Astrocyte of the spinal cord (primary cell): Measurements from ENCODE around the gene PCGF5.
A peak's percentile ranks its signal among the peaks of the same experiment; 100 is the strongest.

Source experiments
- DNase-seq: peaks from one replicate; pipeline ENCODE4 v3.0.0; 2011; ENCODE audit warnings: low read depth, low spot score
- H3K4me3 ChIP-seq: 2 replicates; pipeline ENCODE4 v1.5.1; 2011; ENCODE audit warnings: low read depth, mild to moderate bottlenecking, low read length, moderate library complexity
- in situ Hi-C: cut with HindIII; loops from 2 replicates; pipeline ENCODE4 v1.10.0; 2017; ENCODE audit warnings: low sequenced_read_pairs
- TF ChIP-seq, protein P1 (sequence below): IDR thresholded peaks from 2 replicates; pipeline ENCODE4 v1.5.1; 2012; ENCODE audit warnings: low read depth, mild to moderate bottlenecking, low read length, inconsistent platforms

The PCGF5 gene

DNA sequence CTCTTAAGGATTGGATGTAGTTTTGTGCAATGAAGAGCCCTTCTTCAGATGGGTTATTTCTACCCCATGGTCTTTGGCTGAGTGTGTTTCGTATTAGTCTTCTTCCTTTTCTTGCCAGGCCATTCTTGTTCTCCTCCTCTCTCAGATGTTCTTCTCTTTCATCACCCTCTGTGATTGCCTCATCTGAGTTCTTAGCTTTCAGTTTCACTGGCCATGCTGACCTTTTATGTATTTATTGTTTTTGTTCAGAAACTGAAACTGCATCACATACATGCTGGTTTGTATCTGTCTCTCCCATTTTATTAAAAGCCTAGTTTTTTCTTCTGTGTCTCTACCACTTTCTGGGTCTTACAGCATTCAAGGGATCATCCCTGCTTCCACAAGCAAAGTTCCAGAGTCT, 21.7 kb upstream of the PCGF5 start:
- in situ Hi-C loops: no loop called here
- no peak overlapping the region for H3K4me3 ChIP-seq
- DNase-seq: peak; percentile 81
- TF ChIP-seq, protein P1, sequence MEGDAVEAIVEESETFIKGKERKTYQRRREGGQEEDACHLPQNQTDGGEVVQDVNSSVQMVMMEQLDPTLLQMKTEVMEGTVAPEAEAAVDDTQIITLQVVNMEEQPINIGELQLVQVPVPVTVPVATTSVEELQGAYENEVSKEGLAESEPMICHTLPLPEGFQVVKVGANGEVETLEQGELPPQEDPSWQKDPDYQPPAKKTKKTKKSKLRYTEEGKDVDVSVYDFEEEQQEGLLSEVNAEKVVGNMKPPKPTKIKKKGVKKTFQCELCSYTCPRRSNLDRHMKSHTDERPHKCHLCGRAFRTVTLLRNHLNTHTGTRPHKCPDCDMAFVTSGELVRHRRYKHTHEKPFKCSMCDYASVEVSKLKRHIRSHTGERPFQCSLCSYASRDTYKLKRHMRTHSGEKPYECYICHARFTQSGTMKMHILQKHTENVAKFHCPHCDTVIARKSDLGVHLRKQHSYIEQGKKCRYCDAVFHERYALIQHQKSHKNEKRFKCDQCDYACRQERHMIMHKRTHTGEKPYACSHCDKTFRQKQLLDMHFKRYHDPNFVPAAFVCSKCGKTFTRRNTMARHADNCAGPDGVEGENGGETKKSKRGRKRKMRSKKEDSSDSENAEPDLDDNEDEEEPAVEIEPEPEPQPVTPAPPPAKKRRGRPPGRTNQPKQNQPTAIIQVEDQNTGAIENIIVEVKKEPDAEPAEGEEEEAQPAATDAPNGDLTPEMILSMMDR: no peak

DNA sequence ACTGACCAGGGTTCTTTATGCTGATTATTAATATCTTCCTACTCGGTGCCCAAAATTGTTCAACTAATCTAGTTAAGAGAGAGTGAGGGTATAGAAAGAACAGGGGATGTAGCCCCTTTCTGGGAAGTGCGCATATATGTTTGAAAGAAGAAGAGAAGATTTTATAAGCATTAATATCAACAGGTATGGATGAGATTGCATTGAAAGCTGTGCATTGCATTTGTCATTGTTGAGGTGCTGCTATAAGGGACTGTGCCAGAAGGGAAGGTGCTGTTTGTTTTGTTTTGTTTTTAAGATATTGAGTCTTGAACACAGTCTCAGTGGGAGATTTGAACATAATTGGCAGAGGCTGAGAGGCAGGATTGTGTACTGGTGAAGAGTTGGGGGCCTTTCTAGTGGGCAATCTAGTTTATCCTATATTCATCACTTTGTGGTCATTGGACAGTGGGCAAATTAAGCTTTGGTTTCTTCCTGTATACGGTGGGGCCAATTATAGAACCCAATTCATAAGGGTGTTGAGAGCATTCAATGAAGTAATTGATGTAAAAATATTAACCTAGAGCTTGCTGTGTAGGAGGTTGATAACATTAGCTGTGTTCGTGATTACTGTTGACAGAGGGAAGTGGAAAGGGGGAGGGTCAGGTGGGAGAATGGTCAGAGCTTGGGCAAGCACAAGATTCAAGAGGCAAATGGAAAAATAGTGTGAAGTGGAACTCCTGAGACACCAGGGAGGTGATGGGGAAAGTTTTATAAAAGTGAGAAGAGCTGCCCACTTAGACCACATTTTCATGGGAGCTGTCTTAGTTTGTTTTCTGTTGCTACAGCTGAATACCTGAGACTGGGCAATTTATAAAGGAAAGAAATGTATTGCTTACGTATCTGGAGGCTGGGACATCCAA, 19.9 kb upstream of the PCGF5 start:
- no peak overlapping the region for H3K4me3 ChIP-seq
- no peak for DNase-seq
- in situ Hi-C loops: no loop called here
- TF ChIP-seq, protein P1: no peak

DNA sequence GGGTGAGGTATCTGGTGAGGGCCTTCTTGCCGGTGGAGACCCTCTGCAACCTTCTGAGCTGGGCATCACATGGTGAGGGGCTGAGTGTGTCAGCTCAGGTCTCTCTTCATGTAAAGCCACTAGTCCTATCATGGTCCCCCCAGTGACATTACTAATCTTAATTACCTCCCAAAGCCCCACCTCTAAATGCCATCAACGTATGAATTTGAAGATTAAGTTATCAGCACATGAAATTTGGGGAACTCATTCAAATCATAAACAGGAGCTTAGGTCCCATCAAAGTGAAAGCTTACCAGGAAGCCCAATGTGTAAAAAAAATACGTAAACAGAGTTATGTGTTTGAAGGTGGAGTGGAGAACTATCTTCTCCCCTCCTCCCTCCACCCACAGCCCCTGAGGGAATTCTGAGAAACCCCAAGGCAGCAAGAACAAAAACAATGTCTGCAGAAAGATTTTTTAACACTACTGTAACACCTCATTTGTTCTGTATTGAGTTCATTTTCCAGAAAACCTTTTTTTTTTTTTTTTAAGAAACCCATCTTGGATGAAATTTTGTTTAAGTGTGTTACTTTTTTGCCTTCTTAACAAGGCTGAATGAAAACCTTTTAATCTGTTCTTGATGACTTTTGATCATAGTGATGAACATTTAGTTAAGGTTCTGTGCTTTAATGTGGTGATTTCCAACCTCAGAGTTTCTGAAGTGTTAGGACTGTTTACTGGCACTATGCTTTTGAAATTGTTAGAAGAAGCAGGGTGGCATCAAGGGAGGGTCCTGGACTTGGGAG, 19.1 kb upstream of the PCGF5 start:
- peak; percentile 18 for DNase-seq
- TF ChIP-seq, protein P1: no peak
- in situ Hi-C loops: no loop called here
- no peak overlapping the region for H3K4me3 ChIP-seq

DNA sequence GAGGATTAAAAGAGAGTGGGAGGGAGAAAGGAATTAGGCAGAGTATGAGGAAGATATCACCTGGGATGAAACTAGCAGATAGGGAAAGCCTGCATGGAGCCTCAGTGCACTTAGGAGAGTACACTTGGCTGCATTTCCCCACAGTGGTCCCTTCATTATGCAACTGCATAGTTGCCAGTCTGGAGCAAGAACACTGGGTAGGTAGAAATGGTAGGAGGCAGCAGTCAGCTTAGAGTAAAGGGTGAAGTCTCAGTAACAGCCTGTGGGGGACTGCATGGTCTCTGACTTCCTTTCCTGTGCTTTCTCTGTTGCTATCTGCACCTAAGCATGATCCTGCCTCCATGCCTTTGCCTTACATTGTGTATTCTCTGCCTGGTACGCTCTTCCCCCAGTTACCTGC, 14.0 kb upstream of the PCGF5 start:
- TF ChIP-seq, protein P1: no peak
- H3K4me3 ChIP-seq: no peak overlapping the region
- in situ Hi-C loops: no loop called here
- no peak for DNase-seq

DNA sequence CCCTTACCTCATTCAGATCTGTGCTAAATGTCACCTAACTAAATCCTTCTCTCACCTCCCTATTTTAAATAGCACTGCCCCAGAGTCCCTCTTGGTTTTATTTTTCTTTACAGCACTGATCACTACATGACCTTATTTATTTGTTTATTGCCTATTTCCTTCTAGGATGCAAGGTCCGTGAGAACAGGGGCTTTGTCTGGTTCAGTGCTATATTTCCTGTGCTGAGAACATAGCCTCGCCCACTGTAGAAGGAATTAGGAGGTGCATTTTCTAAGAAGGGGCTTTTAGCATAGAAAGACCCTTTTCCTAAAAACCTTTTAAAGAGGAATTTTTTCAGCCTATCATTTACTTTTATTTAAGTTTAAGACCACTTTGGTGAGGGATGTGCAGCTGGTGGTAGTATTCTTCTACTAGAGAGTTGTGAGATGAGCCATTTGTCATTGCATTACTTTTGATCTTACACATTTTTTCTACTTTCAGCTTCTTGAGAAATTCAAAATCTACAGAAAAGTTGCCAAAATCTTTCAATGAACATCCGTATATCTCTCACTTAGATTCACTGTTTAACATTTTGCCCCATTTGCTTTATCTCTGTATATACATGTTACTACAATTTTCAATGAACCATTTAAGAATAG, 13.5 kb upstream of the PCGF5 start:
- DNase-seq: no peak
- in situ Hi-C loops: no loop called here
- no peak overlapping the region for H3K4me3 ChIP-seq
- TF ChIP-seq, protein P1: no peak

DNA sequence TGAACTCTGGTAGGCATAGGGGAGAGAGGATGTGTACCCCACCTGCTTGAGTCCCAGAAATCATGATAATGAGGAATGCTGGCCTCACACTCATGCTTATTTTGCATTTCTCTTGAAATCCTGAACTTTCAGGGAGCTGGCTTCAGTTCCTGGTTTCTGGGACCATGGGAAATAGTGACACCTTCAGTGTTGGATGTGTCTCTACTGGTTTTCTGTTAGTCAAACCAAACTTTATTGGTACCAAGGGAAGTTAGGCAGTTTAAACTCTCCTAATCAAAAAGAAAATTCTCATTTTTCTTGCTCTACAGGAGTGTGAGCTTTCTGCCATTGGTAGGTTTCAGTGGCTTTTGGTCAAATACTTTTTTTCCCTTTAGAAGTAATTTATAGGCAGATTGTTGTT, 11.8 kb upstream of the PCGF5 start:
- in situ Hi-C loops: no loop called here
- TF ChIP-seq, protein P1: no peak
- no peak overlapping the region for H3K4me3 ChIP-seq
- no peak for DNase-seq
